Measurements from ENCODE around the gene KIF26B. TPM values are rescaled to one million over a fixed set of nuclear protein-coding genes. Genes with fewer than 3 reads are reported as not detected.
A peak's percentile ranks its signal among the peaks of the same experiment; 100 is the strongest.

The KIF26B gene
- total and polyA plus RNA-seq, 2 experiments from 2014 or later = 0.03 to 0.76 TPM

DNA sequence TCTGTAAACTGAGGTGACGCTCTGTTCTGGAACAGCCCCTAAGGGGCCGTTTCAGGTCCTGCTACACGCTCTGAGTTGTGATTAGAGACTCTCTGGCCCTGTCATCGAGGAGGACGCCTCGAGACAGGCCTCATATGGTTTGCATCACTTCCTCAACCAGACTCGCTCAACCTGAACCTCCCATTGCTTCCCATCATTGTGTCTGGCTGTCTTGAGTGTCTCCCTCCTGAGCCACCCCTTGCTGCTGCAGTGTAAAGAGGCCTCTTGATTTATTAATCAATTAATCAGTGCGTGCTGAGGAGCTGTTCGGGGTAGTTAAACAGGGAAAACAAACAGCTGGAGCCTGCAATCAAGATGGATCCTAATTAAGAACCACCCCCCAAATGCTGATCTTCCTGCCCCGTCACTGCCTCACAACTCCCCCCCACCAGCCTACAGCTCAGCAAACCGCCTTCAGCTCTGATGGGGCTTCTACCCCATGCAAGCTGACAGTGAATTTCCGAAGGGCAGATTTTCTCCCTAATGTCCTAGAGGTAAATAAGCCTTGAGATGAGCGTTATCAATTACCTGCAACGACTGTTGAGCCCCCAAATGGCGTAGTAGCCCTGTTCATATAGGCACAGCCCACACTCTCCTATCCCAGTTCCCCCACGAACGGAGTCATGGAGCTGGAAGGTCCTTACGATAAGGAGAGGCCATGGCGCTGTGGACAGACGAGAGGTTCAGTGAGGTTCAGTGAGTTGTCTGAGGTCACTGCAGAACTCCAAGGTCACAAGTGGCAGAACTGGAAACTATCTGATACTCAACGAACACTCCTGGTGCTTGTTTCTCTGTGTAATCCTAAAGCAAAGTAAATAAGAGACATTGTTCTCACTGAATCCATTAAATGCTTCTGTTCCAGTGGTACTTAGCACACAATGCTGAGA, 210.6 kb downstream of the KIF26B start:
- Histone ChIP-seq H3K9me2 (ENCODE audit: insufficient read depth) (0 out of 2 replicates have a peak, but pooled peaks cover 3% of the 10 kb centered on the region), H3K27me3 (ENCODE audit: insufficient read depth) (no peaks in the 10 kb centered on the region), H3K27ac (ENCODE audit: low read depth) (no peak overlapping the region), H4K20me1 (replicated peaks; ENCODE audit: insufficient read depth) (no peaks in the 10 kb centered on the region), H3K36me3 (ENCODE audit: insufficient read depth) (no peaks in the 10 kb centered on the region), H3K79me2 (replicated peaks; ENCODE audit: insufficient read depth) (no peaks in the 10 kb centered on the region), H3K4me1 (ENCODE audit: insufficient read depth) (no peaks in the 10 kb centered on the region), H3F3A (replicated peaks; ENCODE audit: low read depth) (no peaks in the 10 kb centered on the region), H3K4me2 (no peak overlapping the region), H2AFZ (peak overlapping the region; percentile 18; the same call in 1 of the 2 replicates), H3K4me3 (no peak overlapping the region)
- ATAC-seq (no peak), DNase-seq (ENCODE audit: low spot score) (no peak)
- Mint-ChIP-seq H3K36me3 (ENCODE audit: low read depth) (no peaks in the 10 kb centered on the region), H3K4me3 (no peak overlapping the region), H3K27ac (no peak overlapping the region; the same call in 1 of the 2 replicates), H3K27me3 (ENCODE audit: insufficient read depth, low read depth, poor library complexity) (peaks cover 2% of the 10 kb centered on the region), H3K4me1 (no peaks in the 10 kb centered on the region), H3K9me3 (peaks cover 3% of the 10 kb centered on the region; the same call in 1 of the 3 replicates)
- TF ChIP-seq, protein P1, sequence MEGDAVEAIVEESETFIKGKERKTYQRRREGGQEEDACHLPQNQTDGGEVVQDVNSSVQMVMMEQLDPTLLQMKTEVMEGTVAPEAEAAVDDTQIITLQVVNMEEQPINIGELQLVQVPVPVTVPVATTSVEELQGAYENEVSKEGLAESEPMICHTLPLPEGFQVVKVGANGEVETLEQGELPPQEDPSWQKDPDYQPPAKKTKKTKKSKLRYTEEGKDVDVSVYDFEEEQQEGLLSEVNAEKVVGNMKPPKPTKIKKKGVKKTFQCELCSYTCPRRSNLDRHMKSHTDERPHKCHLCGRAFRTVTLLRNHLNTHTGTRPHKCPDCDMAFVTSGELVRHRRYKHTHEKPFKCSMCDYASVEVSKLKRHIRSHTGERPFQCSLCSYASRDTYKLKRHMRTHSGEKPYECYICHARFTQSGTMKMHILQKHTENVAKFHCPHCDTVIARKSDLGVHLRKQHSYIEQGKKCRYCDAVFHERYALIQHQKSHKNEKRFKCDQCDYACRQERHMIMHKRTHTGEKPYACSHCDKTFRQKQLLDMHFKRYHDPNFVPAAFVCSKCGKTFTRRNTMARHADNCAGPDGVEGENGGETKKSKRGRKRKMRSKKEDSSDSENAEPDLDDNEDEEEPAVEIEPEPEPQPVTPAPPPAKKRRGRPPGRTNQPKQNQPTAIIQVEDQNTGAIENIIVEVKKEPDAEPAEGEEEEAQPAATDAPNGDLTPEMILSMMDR (conservative IDR thresholded peaks at IDR 0.05; ENCODE audit: low read depth in 2 of 2) = no peak
- TF ChIP-seq NANOG (IDR thresholded peaks at IDR 0.05; ENCODE audit: borderline replicate concordance) = no peak
- TF ChIP-seq ZNF114 (CRISPR knock-in tag; IDR thresholded peaks at IDR 0.05) = no peak
- TF ChIP-seq, protein P2, sequence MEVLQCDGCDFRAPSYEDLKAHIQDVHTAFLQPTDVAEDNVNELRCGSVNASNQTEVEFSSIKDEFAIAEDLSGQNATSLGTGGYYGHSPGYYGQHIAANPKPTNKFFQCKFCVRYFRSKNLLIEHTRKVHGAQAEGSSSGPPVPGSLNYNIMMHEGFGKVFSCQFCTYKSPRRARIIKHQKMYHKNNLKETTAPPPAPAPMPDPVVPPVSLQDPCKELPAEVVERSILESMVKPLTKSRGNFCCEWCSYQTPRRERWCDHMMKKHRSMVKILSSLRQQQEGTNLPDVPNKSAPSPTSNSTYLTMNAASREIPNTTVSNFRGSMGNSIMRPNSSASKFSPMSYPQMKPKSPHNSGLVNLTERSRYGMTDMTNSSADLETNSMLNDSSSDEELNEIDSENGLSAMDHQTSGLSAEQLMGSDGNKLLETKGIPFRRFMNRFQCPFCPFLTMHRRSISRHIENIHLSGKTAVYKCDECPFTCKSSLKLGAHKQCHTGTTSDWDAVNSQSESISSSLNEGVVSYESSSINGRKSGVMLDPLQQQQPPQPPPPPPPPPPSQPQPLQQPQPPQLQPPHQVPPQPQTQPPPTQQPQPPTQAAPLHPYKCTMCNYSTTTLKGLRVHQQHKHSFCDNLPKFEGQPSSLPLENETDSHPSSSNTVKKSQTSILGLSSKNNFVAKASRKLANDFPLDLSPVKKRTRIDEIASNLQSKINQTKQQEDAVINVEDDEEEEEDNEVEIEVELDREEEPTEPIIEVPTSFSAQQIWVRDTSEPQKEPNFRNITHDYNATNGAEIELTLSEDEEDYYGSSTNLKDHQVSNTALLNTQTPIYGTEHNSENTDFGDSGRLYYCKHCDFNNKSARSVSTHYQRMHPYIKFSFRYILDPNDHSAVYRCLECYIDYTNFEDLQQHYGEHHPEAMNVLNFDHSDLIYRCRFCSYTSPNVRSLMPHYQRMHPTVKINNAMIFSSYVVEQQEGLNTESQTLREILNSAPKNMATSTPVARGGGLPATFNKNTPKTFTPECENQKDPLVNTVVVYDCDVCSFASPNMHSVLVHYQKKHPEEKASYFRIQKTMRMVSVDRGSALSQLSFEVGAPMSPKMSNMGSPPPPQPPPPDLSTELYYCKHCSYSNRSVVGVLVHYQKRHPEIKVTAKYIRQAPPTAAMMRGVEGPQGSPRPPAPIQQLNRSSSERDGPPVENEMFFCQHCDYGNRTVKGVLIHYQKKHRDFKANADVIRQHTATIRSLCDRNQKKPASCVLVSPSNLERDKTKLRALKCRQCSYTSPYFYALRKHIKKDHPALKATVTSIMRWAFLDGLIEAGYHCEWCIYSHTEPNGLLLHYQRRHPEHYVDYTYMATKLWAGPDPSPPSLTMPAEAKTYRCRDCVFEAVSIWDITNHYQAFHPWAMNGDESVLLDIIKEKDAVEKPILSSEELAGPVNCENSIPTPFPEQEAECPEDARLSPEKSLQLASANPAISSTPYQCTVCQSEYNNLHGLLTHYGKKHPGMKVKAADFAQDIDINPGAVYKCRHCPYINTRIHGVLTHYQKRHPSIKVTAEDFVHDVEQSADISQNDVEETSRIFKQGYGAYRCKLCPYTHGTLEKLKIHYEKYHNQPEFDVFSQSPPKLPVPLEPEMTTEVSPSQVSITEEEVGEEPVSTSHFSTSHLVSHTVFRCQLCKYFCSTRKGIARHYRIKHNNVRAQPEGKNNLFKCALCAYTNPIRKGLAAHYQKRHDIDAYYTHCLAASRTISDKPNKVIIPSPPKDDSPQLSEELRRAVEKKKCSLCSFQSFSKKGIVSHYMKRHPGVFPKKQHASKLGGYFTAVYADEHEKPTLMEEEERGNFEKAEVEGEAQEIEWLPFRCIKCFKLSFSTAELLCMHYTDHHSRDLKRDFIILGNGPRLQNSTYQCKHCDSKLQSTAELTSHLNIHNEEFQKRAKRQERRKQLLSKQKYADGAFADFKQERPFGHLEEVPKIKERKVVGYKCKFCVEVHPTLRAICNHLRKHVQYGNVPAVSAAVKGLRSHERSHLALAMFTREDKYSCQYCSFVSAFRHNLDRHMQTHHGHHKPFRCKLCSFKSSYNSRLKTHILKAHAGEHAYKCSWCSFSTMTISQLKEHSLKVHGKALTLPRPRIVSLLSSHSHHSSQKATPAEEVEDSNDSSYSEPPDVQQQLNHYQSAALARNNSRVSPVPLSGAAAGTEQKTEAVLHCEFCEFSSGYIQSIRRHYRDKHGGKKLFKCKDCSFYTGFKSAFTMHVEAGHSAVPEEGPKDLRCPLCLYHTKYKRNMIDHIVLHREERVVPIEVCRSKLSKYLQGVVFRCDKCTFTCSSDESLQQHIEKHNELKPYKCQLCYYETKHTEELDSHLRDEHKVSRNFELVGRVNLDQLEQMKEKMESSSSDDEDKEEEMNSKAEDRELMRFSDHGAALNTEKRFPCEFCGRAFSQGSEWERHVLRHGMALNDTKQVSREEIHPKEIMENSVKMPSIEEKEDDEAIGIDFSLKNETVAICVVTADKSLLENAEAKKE (CRISPR knock-in tag; IDR thresholded peaks at IDR 0.05) = no peak
- TF ChIP-seq ZNF331 (CRISPR knock-in tag; IDR thresholded peaks at IDR 0.05; ENCODE audit: low read depth) = no peak
- TF ChIP-seq EZH2 (IDR thresholded peaks at IDR 0.05; ENCODE audit: low read depth, unreplicated experiment) = no peak
- no peak for TF ChIP-seq STAT1 (IDR thresholded peaks at IDR 0.05; ENCODE audit: unreplicated experiment)
- TF ChIP-seq EZH2phosphoT487 (IDR thresholded peaks at IDR 0.05; ENCODE audit: unreplicated experiment) = no peak
